H9 (cell line): ENCODE measurements around the gene RFX4. TPM values are rescaled to one million over a fixed set of nuclear protein-coding genes. Genes with fewer than 3 reads are reported as not detected.
A peak's percentile ranks its signal among the peaks of the same experiment; 100 is the strongest.

ENCODE experiments used
- DNase-seq: peaks from one replicate; pipeline ENCODE4 v3.0.0-alpha.2; 2017
- H2AFZ ChIP-seq: one replicate; pipeline ENCODE4 v1.6.1; 2013; ENCODE audit warnings: mild to moderate bottlenecking, low read length, control low read depth, moderate library complexity
- H2AK5ac ChIP-seq: 2 replicates; pipeline ENCODE4 v1.6.1; 2013; ENCODE audit warnings: low read length, control low read depth, mixed read lengths; ENCODE audit not compliant: insufficient read length
- H2BK120ac ChIP-seq: one replicate; pipeline ENCODE4 v1.6.1; 2013; ENCODE audit warnings: low read depth, mild to moderate bottlenecking, low read length, control low read depth, inconsistent platforms; ENCODE audit not compliant: poor library complexity, severe bottlenecking
- H2BK12ac ChIP-seq: 2 replicates; pipeline ENCODE4 v1.6.1; 2013; ENCODE audit warnings: low read length, control low read depth, mixed read lengths, low read depth; ENCODE audit not compliant: insufficient read length
- H2BK15ac ChIP-seq: 2 replicates; pipeline ENCODE4 v1.6.1; 2013; ENCODE audit warnings: low read depth, low read length, control low read depth
- H2BK20ac ChIP-seq: one replicate; pipeline ENCODE4 v1.6.1; 2013; ENCODE audit warnings: low read depth, mild to moderate bottlenecking, low read length, control low read depth, inconsistent platforms; ENCODE audit not compliant: poor library complexity, severe bottlenecking
- H2BK5ac ChIP-seq: 2 replicates; pipeline ENCODE4 v1.6.1; 2013; ENCODE audit warnings: low read length, control low read depth, mixed read lengths; ENCODE audit not compliant: insufficient read length
- H3K14ac ChIP-seq: 2 replicates; pipeline ENCODE4 v1.6.1; 2013; ENCODE audit warnings: low read length, control low read depth; ENCODE audit not compliant: insufficient read depth
- H3K18ac ChIP-seq: 2 replicates; pipeline ENCODE4 v1.6.1; 2013; ENCODE audit warnings: low read depth, mild to moderate bottlenecking, mixed read lengths, low read length, control low read depth; ENCODE audit not compliant: insufficient read length
- H3K23ac ChIP-seq: 2 replicates; pipeline ENCODE4 v1.6.1; 2013; ENCODE audit warnings: low read length, control low read depth, mixed read lengths, low read depth; ENCODE audit not compliant: insufficient read length
- H3K23me2 ChIP-seq: 2 replicates; pipeline ENCODE4 v1.6.1; 2013; ENCODE audit warnings: low read depth, mild to moderate bottlenecking, mixed read lengths, low read length, control low read depth; ENCODE audit not compliant: insufficient read length, poor library complexity, severe bottlenecking
- H3K27ac ChIP-seq: 2 replicates; pipeline ENCODE4 v1.5.1; 2013; ENCODE audit warnings: low read length, control low read depth, mixed read lengths, low read depth; ENCODE audit not compliant: insufficient read length
- H3K27me3 ChIP-seq: 2 replicates; pipeline ENCODE4 v1.6.1; 2013; ENCODE audit warnings: low read length, control low read depth, inconsistent platforms; ENCODE audit not compliant: insufficient read depth
- H3K4ac ChIP-seq: 2 replicates; pipeline ENCODE4 v1.6.1; 2013; ENCODE audit warnings: low read depth, mild to moderate bottlenecking, control low read depth, inconsistent platforms, low read length, moderate library complexity
- H3K4me1 ChIP-seq: 2 replicates; pipeline ENCODE4 v1.6.1; 2013; ENCODE audit warnings: low read length, control low read depth, inconsistent platforms; ENCODE audit not compliant: insufficient read depth
- H3K4me2 ChIP-seq: 2 replicates; pipeline ENCODE4 v1.6.1; 2013; ENCODE audit warnings: low read length, control low read depth, mixed read lengths; ENCODE audit not compliant: insufficient read length, insufficient read depth
- H3K56ac ChIP-seq: 2 replicates; pipeline ENCODE4 v1.6.1; 2013; ENCODE audit warnings: low read depth, mild to moderate bottlenecking, mixed read lengths, low read length, control low read depth; ENCODE audit not compliant: insufficient read length
- H3K79me1 ChIP-seq: 2 replicates; pipeline ENCODE4 v1.6.1; 2013; ENCODE audit warnings: low read depth, mild to moderate bottlenecking, moderate library complexity, low read length, control low read depth, inconsistent platforms; ENCODE audit not compliant: insufficient read depth, poor library complexity, severe bottlenecking
- H3K79me2 ChIP-seq: 2 replicates; pipeline ENCODE4 v1.6.1; 2013; ENCODE audit warnings: low read length, control low read depth, inconsistent platforms; ENCODE audit not compliant: insufficient read depth
- H3K9ac ChIP-seq: 2 replicates; pipeline ENCODE4 v1.6.1; 2013; ENCODE audit warnings: low read length, control low read depth, mixed read lengths; ENCODE audit not compliant: insufficient read length; ENCODE audit errors: extremely low read depth
- H3K9me3 ChIP-seq: one replicate; pipeline ENCODE4 v1.6.1; 2013; ENCODE audit warnings: low read depth, low read length, inconsistent platforms; ENCODE audit not compliant: control insufficient read depth
- H3T11ph ChIP-seq: one replicate; pipeline ENCODE4 v1.6.1; 2013; ENCODE audit warnings: mild to moderate bottlenecking, low read length, control low read depth, inconsistent platforms
- H4K20me1 ChIP-seq: one replicate; pipeline ENCODE4 v1.6.1; 2013; ENCODE audit not compliant: control insufficient read depth, insufficient read length, insufficient read depth
- H4K5ac ChIP-seq: 2 replicates; pipeline ENCODE4 v1.6.1; 2013; ENCODE audit warnings: low read depth, mild to moderate bottlenecking, mixed read lengths, low read length, control low read depth; ENCODE audit not compliant: insufficient read length
- H4K8ac ChIP-seq: replicated peaks from 2 replicates; pipeline ENCODE4 v1.6.1; 2013; ENCODE audit warnings: low read length, control low read depth, mixed read lengths, low read depth; ENCODE audit not compliant: insufficient read length
- H4K91ac ChIP-seq: 2 replicates; pipeline ENCODE4 v1.6.1; 2013; ENCODE audit warnings: low read depth, mild to moderate bottlenecking, moderate library complexity, mixed read lengths, low read length, control low read depth; ENCODE audit not compliant: insufficient read length
- H3K27ac Mint-ChIP-seq, 3 experiments: 2 replicates in 2 of 3; 3 replicates in 1 of 3; pipeline ENCODE4 v1.8.0; 2020 to 2021; ENCODE audit warnings: mixed read lengths in 3 of 3, mild to moderate bottlenecking in 1 of 3, moderate library complexity in 1 of 3
- H3K27me3 Mint-ChIP-seq: 2 replicates; pipeline ENCODE4 v1.8.0; 2021; ENCODE audit warnings: low read depth, mild to moderate bottlenecking, moderate library complexity, mixed read lengths
- H3K36me3 Mint-ChIP-seq, 3 experiments: 2 replicates in 2 of 3; 3 replicates in 1 of 3; pipeline ENCODE4 v1.8.0; 2020 to 2021; ENCODE audit warnings: low read depth in 3 of 3, mixed read lengths in 3 of 3; ENCODE audit not compliant: insufficient read depth in 1 of 3
- H3K4me1 Mint-ChIP-seq, 2 experiments: 2 replicates each; pipeline ENCODE4 v1.8.0; 2020; ENCODE audit warnings: mixed read lengths in 2 of 2
- H3K4me3 Mint-ChIP-seq, 2 experiments: 2 replicates in 1 of 2; 3 replicates in 1 of 2; pipeline ENCODE4 v1.8.0; 2020 to 2021; ENCODE audit warnings: mild to moderate bottlenecking in 2 of 2, mixed read lengths in 2 of 2, moderate library complexity in 1 of 2
- H3K9me3 Mint-ChIP-seq, 2 experiments: 2 replicates in 1 of 2; 3 replicates in 1 of 2; pipeline ENCODE4 v1.8.0; 2020; ENCODE audit warnings: mild to moderate bottlenecking in 2 of 2, mixed read lengths in 2 of 2, moderate library complexity in 1 of 2
- CTCF ChIP-seq: fragments of 200-600 bp; sonication (generic); conservative IDR thresholded peaks from 3 replicates; pipeline ENCODE4 v1.8.0; 2021; ENCODE audit warnings: antibody characterized with exemption, mild to moderate bottlenecking
- WGBS: extraction: QIAGEN DNeasy Blood & Tissue Kit; methylation state at CpG from one replicate; pipeline ENCODE4 v1.1.7; 2013; ENCODE audit warnings: missing lambda C conversion rate, low lambda C conversion rate, mixed read lengths; ENCODE audit not compliant: insufficient read length; ENCODE audit errors: extremely low coverage; 5-methylcytosine and 5-hydroxymethylcytosine counted together
- total RNA-seq: library from RNA; stranded (reverse); gene quantifications from 2 replicates; pipeline ENCODE4 v1.2.1, GENCODE V29; 2021

The RFX4 gene
- total RNA-seq, 1 experiment from 2014 or later: 0.57 TPM

- no peaks in the 10 kb centered on the region for H3K23me2 ChIP-seq
- no peak overlapping the region for H3K56ac ChIP-seq
- no peak overlapping the region for H2AK5ac ChIP-seq
- H3K79me2 ChIP-seq: no peaks in the 10 kb centered on the region
- no peak overlapping the region for H4K8ac ChIP-seq
- no peak overlapping the region for H2BK5ac ChIP-seq
- H4K91ac ChIP-seq: no peak overlapping the region
- DNase-seq: no peak
- Mint-ChIP-seq H3K4me1 (peaks cover 19 to 23% of the 10 kb centered on the region in 2 experiments), H3K36me3 (no peaks in the 10 kb centered on the region), H3K4me3 (peak overlapping the region in 1 of 2 experiments; percentile 44; a peak in 1 of 5 replicates), H3K27ac (no peak overlapping the region; a peak in 1 of 7 replicates), H3K27me3 (peaks cover 26% of the 10 kb centered on the region), H3K9me3 (no peaks in the 10 kb centered on the region; a peak in 1 of 5 replicates)
- H2BK120ac ChIP-seq: no peak overlapping the region
- no peak overlapping the region for H2BK12ac ChIP-seq
- H3T11ph ChIP-seq: no peak overlapping the region
- no peak overlapping the region for H2BK20ac ChIP-seq
- H4K20me1 ChIP-seq: no peaks in the 10 kb centered on the region
- H3K4me1 ChIP-seq: 0 out of 2 replicates have a peak, but pooled peaks cover 3% of the 10 kb centered on the region
- H3K4ac ChIP-seq: no peak overlapping the region
- H3K79me1 ChIP-seq: no peaks in the 10 kb centered on the region
- no peak overlapping the region for H3K14ac ChIP-seq
- no peak overlapping the region for H2AFZ ChIP-seq
- no peak overlapping the region for H3K9ac ChIP-seq
- H3K23ac ChIP-seq: no peak overlapping the region
- H2BK15ac ChIP-seq: no peak overlapping the region
- no peak overlapping the region for H4K5ac ChIP-seq
- H3K27me3 ChIP-seq: peaks cover 2% of the 10 kb centered on the region; the same call in 1 of the 2 replicates
- H3K4me2 ChIP-seq: no peak overlapping the region
- no peaks in the 10 kb centered on the region for H3K9me3 ChIP-seq
- no peak overlapping the region for H3K27ac ChIP-seq
- no peak for TF ChIP-seq CTCF
- WGBS: no CpG with 5 or more reads among the region's 8 CpGs
- H3K18ac ChIP-seq: no peak overlapping the region
Measured at GRCh38 chr12:106673141-106673540, 90.3 kb downstream of the RFX4 start.
